ENCODE results near the gene LILRB1. TPM values are rescaled to one million over a fixed set of nuclear protein-coding genes. Genes with fewer than 3 reads are reported as not detected.

Gene LILRB1
- total and polyA plus RNA-seq, 9 of the 15 experiments (the other 6 are each of a cell fraction or from before 2014, with no cell fraction given): not detected

- TF ChIP-seq CEBPG (CRISPR knock-in tag; IDR thresholded peaks at IDR 0.05) (no peak), CEBPG (tag; conservative IDR thresholded peaks at IDR 0.05 in 1 of 2, IDR thresholded peaks at IDR 0.05 in 1 of 2) (no peak), HINFP (tag; conservative IDR thresholded peaks at IDR 0.05; ENCODE audit: low read depth) (no peak), ASH1L (IDR thresholded peaks at IDR 0.05; ENCODE audit: borderline replicate concordance, low read depth, partially characterized antibody) (no peak), RHOXF2B (CRISPR knock-in tag; conservative IDR thresholded peaks at IDR 0.05) (no peak), IRF2 (CRISPR knock-in tag; IDR thresholded peaks at IDR 0.05) (no peak), ILF3 (IDR thresholded peaks at IDR 0.05; ENCODE audit: borderline replicate concordance) (no peak), RBM22 (IDR thresholded peaks at IDR 0.05; ENCODE audit: low read depth, low read length, poor library complexity, severe bottlenecking) (no peak), ZMIZ1 (IDR thresholded peaks at IDR 0.05; ENCODE audit: low read depth in 2 of 2, low read length in 2 of 2) (no peak), KAT2B (IDR thresholded peaks at IDR 0.05; ENCODE audit: low read depth, low read length) (no peak), PBX2 (CRISPR knock-in tag; IDR thresholded peaks at IDR 0.05; ENCODE audit: low read depth) (no peak), PBX2 (tag; conservative IDR thresholded peaks at IDR 0.05; ENCODE audit: low read depth) (no peak), MAFG (tag; conservative IDR thresholded peaks at IDR 0.05) (peak; percentile 41; the same call in 1 of the 2 replicates), POLR3A (IDR thresholded peaks at IDR 0.05; ENCODE audit: borderline replicate concordance, extremely low read depth, insufficient read depth, insufficient read length) (no peak), FUS (optimal IDR thresholded peaks at IDR 0.05; ENCODE audit: low read depth, low read length) (no peak), FOSL1 (tag; conservative IDR thresholded peaks at IDR 0.05) (peak; percentile 44), CREBBP (IDR thresholded peaks at IDR 0.05; ENCODE audit: low read depth, low read length) (no peak), NUFIP1 (IDR thresholded peaks at IDR 0.05; ENCODE audit: partially characterized antibody) (no peak), MEF2A (IDR thresholded peaks at IDR 0.05; ENCODE audit: control insufficient read depth, low read depth, low read length) (no peak)
These were observed 52.1 kb downstream of the LILRB1 start (continued) for GRCh38 chr19:54682306-54682856.
